ENCODE measurements around the gene PCDHA10.
"Not testable (repeated sequence)": the region's sequence is repeated elsewhere in the genome, so short reads cannot be mapped to it uniquely, and the experiment has no call there.

Gene PCDHA10

GRCh38 chr5:140870221-140871201, 14.8 kb downstream of the PCDHA10 start:
- TF ChIP-seq, protein P1, sequence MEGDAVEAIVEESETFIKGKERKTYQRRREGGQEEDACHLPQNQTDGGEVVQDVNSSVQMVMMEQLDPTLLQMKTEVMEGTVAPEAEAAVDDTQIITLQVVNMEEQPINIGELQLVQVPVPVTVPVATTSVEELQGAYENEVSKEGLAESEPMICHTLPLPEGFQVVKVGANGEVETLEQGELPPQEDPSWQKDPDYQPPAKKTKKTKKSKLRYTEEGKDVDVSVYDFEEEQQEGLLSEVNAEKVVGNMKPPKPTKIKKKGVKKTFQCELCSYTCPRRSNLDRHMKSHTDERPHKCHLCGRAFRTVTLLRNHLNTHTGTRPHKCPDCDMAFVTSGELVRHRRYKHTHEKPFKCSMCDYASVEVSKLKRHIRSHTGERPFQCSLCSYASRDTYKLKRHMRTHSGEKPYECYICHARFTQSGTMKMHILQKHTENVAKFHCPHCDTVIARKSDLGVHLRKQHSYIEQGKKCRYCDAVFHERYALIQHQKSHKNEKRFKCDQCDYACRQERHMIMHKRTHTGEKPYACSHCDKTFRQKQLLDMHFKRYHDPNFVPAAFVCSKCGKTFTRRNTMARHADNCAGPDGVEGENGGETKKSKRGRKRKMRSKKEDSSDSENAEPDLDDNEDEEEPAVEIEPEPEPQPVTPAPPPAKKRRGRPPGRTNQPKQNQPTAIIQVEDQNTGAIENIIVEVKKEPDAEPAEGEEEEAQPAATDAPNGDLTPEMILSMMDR (IDR thresholded peaks at IDR 0.05) = no peak
- Mint-ChIP-seq H3K36me3 (ENCODE audit: low read depth) (peaks cover 81% of the 10 kb centered on the region), H3K27me3 (ENCODE audit: low read depth, poor library complexity) (no peaks in the 10 kb centered on the region), H3K4me3 (no peak overlapping the region), H3K27ac (no peak overlapping the region), H3K4me1 (peaks cover 14% of the 10 kb centered on the region), H3K9me3 (peaks cover 61% of the 10 kb centered on the region)
- DNase-seq = no peak

GRCh38 chr5:140875085-140876065, 19.7 kb downstream of the PCDHA10 start, which contains the start of gene PCDHA12:
TSS of gene PCDHA12 (plus strand) at chr5:140875308. CDS start at chr5:140875473, 165 bp downstream.
- Mint-ChIP-seq H3K36me3 (ENCODE audit: low read depth) (peaks cover 95% of the 10 kb centered on the region), H3K27ac (no peak within 1 kb of the TSS), H3K4me1 (peaks cover 11% of the 10 kb centered on the region), H3K9me3 (peaks cover 87% of the 10 kb centered on the region), H3K27me3 (ENCODE audit: low read depth, poor library complexity) (no peaks in the 10 kb centered on the region), H3K4me3 (peak within 1 kb of the TSS; percentile 87)
- peak; percentile 34 for DNase-seq
- TF ChIP-seq, protein P1 (IDR thresholded peaks at IDR 0.05) = peak; percentile 34

- DNase-seq; H3K27ac Mint-ChIP-seq; H3K27me3 Mint-ChIP-seq (ENCODE audit: low read depth, poor library complexity): not testable (repeated sequence)
- Mint-ChIP-seq H3K4me1 (peaks cover 11% of the 10 kb centered on the region), H3K9me3 (peaks cover 92% of the 10 kb centered on the region), H3K36me3 (ENCODE audit: low read depth) (peaks cover 96% of the 10 kb centered on the region), H3K4me3 (peak overlapping the region; percentile 87)
Measured at GRCh38 chr5:140876541-140877261, 21.0 kb downstream of the PCDHA10 start.

GRCh38 chr5:140877262-140877581, 21.5 kb downstream of the PCDHA10 start:
- H3K9me3 Mint-ChIP-seq = peaks cover 92% of the 10 kb centered on the region
- H3K36me3 Mint-ChIP-seq (ENCODE audit: low read depth) = peaks cover 96% of the 10 kb centered on the region
- H3K27me3 Mint-ChIP-seq (ENCODE audit: low read depth, poor library complexity) = no peaks in the 10 kb centered on the region
- H3K4me1 Mint-ChIP-seq = peaks cover 11% of the 10 kb centered on the region
- H3K4me3 Mint-ChIP-seq = no peak overlapping the region
- TF ChIP-seq, protein P1 (IDR thresholded peaks at IDR 0.05) = no peak
- DNase-seq = no peak
- no peak overlapping the region for H3K27ac Mint-ChIP-seq

- Mint-ChIP-seq H3K27ac (no peak within 1 kb of the TSS), H3K4me1 (no peaks in the 10 kb centered on the region), H3K27me3 (ENCODE audit: low read depth, poor library complexity) (no peaks in the 10 kb centered on the region), H3K4me3 (no peak within 1 kb of the TSS), H3K36me3 (ENCODE audit: low read depth) (peaks cover 79% of the 10 kb centered on the region), H3K9me3 (peaks cover 76% of the 10 kb centered on the region)
- DNase-seq = no peak
- TF ChIP-seq, protein P1 (IDR thresholded peaks at IDR 0.05) = no peak
Measured at GRCh38 chr5:140881889-140882590, 26.3 kb downstream of the PCDHA10 start, which contains the start of gene PCDHA13. TSS of gene PCDHA13 (plus strand) at chr5:140882124. CDS start at chr5:140882269, 145 bp downstream.
